GM11168 (cell line): ENCODE results near the gene SMIM32.

ENCODE experiments used
- in situ Hi-C: fragments of 300-500 bp; cut with MboI; formaldehyde crosslinking; loops from one replicate; pipeline ENCODE4 v1.12.0; 2022; ENCODE audit warnings: low sequenced_read_pairs; ENCODE audit not compliant: unreplicated experiment

SMIM32 gene

DNA sequence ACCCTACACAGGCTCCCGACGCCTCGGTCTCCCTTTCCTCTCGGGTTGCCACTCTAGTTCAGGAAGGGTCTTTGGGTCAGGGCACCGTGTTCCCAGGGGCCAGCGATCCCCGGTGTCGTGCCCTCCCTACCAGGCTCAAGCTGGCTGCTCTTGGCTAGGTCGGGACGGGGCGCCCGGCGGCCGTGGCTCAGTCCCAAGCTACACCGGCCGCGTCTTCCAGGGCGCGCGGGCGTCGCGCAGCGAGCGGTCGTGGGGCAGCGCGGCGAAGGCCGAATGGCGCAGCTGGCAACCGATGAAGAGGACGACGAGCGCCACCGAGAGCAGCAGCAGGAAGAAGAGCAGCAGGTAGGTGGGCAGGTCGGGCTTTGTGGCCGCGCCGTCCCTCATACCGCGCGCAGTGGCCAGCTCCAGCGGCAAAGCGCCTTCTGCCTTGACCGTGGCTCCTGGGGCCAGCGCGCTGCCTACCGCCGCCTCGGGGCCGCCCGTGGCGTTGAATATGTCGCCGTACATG is 892 bp downstream of the SMIM32 start:
- in situ Hi-C loops, result loop anchor here (25.0 kb wide), 1 partner anchor 230 kb away; the partner anchor contains the start of gene LECT2

DNA sequence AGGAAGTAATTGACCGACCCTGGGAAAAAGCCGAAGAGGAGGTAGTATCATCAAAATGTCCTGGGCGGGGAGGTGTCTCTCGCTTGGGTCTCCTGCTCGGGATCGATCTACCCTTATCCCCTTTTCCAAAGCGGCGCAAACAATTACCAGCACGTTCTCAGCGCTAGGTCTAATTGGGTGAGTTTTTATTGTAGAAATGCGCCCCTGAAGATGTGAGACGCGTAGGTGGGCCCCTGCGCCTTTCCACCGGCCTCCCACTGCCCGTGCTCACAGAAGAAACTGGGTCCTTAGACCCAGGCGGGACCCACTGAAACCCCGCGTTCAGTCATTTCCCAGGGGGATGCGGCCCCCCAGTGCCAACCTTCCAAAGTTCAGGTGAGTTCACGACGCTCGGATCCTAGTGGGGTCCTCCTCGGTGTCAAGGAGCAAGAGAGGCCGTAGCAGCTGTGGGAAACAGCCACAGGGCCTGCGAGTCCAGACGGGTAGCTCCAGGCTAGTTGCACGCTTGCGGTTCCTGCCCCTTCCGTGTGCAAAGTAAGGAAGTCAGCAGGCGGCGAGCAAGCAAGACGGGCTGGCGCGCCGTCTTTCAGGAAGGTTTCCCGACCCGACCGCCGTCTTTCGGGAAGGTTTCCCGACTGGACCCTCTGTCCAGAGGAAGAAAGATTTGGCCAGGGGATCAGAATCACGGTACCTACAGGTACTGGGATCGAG is 1.5 kb downstream of the SMIM32 start:
- in situ Hi-C loops, result loop anchor here (25.0 kb wide), 1 partner anchor 229 kb away; the partner anchor contains the start of gene LECT2

DNA sequence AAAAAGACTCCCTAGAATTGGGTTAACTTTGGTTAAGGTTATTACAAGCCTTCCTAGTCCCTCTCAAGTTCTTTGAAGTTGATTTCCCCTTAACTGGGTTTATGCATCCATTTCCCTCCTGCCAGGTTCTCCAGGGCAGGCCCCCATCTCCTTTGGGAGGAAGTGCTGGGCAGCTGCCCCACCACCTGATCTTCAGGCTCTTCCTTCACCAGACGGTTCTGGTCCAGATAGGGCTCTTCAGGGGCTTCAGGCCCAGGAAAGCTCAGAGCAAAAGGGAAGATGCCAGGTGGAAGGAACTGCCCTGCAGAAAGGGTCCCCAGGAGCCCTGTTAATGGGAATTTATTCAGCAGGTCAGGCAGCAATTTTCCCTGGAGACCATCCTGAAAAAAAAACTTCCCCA is 2.1 kb downstream of the SMIM32 start:
- in situ Hi-C loops, result loop anchor here (25.0 kb wide), 1 partner anchor 229 kb away; the partner anchor contains the start of gene LECT2

DNA sequence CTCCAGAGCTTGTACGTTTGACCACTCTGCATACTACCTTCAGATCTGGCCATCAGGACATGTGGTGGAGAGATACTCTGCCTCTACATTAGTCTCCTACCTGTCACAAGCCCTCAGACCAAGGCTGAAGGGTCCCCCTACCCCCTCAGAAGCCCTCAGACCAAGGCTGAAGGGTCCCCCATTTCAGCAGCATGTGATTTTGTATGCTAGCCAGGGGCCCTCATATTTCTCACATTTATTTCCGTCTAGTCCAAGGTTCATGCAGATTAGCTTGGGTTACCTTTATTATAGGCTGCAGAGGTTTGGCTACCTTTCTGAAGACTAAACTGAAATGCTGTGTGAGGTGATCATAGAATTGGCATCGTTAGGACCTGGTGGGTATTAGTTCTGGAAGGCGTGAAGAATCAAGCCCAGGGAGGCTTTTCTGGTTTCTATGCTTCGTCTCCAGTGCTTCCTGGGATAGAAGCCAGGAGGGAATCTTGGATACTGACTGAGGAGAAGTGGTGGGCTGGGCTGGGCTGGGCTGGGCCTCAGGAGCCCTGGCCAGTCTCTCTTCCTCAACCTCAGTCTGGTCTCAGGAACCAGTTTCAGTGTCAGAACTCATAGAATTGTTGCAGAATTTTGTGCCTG is 2.8 kb downstream of the SMIM32 start:
- in situ Hi-C loops, result loop anchor here (25.0 kb wide), 1 partner anchor 228 kb away; the partner anchor contains the start of gene LECT2

DNA sequence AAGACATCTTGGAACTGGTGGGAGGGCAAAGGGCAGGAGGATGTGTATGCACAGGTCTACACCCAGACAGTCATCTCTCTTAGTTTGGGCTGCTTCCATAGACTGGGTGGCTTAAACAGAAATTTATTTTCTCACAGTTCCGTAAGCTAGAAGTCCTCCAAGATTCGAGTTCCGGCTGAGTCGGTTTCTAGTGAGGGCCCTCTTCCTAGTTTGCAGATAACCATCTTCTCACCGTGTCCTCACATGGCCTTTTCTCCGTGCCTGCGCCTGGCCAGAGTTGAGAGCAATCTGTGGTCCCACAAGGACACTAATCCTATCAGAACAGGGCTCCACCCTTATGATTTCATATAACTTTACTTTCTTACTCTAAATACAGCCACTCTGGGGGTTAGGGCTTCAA is 4.1 kb downstream of the SMIM32 start:
- in situ Hi-C loops, result loop anchor here (25.0 kb wide), 1 partner anchor 227 kb away; the partner anchor contains the start of gene LECT2

DNA sequence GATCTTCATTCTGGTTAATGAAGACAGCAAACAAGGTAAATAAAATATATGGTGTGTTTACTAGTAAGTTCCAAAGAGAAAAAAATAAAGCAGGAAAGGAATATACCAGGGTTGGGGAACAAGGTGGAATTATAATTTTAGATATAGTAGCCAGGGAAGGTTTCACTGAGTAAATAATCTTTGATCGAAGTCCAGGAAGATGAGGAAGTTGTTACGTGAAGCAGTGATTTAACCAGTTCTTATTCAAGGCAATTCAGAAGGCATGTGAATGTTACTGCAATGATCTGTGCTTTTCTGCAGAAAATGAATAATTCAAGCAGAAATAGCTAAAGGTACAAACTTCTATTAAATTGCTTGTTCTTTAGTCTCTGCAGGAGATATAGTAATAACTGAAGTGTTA is 6.2 kb downstream of the SMIM32 start:
- in situ Hi-C loops, result loop anchor here (25.0 kb wide), 1 partner anchor 224 kb away; the partner anchor contains the start of gene LECT2

DNA sequence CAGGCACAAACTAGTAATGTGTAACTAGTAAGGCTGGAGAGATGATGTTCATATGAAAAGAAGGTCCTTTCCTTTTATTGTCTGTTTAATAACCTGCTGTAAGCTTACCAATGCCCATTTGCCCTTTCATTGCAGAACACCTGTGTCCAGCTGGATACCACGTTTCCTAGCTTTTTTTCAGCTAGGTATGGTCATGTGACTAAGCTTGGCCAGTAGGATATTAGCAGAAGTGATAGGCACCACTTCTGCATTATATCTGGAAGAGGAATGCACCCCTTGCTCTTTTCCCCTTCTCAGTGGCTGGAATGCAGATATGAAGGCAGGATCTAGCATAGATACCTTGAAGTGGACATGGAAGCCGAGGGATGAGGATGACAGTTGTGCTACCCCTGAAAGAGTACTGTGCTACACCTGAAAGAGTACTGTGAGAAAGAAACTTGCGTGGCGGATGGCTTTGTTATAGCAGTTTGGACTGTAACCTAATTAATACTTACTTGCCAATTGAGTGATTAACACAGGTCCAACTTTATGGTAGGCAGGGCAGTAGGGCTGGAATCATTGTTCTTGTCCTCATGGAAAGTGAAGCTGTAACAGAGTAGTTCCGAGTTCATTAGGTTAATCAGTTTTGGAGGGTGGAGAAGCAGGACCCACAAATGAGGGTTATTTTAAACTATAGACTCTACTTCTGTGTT is 6.8 kb downstream of the SMIM32 start:
- in situ Hi-C loops, result loop anchor here (25.0 kb wide), 1 partner anchor 224 kb away; the partner anchor contains the start of gene LECT2

DNA sequence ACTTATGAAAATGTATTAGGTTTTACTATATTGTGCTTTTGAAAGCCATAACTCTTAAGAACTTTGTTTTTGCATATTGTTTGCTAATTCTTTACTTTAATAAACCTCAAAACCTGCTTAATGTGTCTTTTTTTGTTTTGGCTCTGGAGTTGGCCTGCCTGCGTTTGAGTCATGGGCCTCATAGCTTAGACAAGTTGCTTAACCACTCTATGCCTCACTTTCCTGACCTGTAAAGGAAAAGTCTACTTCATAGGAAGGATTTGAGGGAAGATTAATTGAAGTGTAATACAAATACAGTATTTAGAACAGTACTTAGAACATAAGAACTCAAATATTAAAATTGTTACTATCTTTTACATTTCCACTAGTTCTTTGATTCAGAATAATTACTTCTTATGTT is 10.3 kb downstream of the SMIM32 start:
- in situ Hi-C loops, result loop anchor here (25.0 kb wide), 1 partner anchor 220 kb away; the partner anchor contains the start of gene LECT2

DNA sequence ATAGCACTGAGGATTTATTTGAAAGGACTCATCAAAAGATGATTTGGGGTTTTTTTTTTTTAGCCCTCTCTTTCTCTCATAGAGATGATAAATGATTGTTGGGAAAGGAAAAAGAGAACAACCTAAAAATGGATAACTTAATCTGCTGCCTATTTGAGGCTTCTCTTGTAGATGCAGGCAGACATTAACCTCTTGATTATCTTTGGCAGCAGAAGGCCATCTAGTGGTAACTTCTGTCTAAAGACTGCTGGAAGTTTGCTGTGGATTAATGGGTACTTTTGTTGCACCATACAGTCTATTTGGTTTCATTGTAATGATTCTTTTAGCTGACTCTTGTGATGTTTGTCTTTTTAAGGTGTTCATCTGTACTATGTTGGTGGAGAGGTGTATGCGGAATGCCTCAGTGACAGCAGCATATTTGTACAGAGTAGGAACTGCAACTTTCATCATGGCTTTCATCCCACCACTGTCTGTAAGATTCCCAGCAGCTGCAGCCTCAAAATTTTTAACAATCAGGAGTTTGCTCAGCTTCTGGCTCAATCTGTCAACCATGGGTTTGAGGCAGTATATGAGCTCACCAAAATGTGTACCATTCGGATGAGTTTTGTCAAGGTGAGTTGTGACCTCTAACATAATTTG is 18.8 kb downstream of the SMIM32 start:
- in situ Hi-C loops, result no loop called here

DNA sequence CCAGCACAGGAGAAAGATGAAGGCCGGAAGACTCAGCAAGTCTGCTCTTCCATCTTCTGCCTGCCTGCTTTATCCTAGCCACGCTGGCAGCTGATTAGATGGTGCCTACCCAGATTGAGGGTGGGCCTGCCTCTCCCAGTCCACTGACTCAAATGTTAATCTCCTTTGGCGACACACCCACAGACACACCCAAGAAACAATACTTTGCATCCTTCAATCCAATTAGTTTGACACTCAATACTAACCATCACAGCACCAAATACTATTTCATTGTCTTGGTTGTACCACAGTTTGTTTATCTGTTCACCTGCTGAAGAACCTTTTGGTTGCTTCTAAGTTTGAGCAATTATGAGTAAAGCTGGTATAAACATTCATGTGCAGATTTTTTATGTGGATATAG is 23.7 kb downstream of the SMIM32 start:
- in situ Hi-C loops, result no loop called here

DNA sequence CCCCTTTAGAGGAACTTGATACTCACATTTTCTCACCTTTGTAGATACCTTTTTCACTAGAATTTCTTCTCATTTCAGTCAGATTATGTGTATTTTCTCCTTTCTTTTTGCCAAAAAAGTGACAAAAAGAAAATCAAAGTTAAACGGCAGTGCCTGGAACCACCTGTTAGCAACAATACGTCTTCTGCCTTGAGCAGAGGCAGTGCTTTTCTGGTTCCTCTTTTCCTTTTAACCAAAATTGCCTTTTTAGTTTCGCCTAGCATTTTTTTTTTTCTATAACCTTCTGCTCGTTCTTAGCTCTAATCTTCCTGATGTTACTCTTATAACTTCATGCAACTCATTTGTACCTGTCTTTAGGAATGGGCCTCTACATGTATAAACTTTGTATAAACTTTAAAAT is 26.1 kb downstream of the SMIM32 start:
- in situ Hi-C loops, result no loop called here

DNA sequence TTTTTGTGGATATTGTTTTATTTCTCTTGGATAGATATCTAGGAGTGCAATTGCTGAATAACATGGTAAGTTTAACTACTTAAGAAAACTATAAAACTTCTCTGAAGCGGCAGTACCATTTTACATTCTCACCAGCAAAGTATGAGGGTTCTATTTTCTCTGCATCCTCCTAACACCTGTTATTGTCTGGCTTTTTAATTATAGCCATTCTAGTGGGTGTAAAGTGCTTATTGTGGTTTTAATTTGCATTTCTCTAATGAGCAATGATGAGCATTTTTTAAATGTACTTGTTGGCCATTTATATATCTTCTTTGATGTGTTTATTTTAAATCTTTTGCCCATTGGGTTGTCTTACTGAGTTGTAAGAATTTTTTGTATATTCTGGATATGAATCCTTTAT is 28.7 kb downstream of the SMIM32 start:
- in situ Hi-C loops, result no loop called here

DNA sequence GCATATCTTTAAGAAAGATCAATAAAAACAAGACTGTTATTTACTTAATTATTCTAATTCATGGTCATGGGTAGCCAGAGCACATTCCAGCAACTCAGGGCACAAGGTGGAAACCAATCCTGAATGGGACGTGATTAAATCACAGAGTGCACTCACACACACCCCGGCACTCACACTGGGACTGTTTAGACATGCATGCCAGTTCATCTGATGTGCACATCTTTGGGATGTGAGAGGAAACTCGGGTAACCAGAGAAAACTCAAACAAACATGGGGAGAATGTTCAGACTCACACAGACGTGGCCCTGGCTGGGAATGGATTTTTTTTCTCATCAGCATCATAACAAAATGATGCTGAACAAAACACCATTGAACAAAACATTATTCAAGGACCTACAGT is 31.0 kb downstream of the SMIM32 start:
- in situ Hi-C loops, result no loop called here

DNA sequence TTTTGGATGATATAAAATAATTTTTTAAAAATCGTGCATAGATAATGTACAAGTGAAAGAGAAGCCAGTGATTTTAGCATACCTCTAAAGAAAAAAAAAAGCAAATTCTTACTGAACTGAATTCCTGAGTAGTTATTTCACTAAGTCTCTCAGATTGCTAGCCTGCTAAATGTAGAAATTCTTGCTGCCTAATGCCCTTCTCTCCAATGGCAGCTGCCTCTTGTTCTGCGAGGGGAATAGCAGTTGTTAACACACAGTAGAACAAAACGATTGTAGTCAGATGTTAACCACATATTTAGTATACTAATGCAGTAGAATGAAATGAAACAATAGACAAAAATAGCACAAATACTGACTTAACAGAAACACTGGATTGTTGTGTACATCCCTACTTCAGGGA is 33.5 kb downstream of the SMIM32 start:
- in situ Hi-C loops, result no loop called here

DNA sequence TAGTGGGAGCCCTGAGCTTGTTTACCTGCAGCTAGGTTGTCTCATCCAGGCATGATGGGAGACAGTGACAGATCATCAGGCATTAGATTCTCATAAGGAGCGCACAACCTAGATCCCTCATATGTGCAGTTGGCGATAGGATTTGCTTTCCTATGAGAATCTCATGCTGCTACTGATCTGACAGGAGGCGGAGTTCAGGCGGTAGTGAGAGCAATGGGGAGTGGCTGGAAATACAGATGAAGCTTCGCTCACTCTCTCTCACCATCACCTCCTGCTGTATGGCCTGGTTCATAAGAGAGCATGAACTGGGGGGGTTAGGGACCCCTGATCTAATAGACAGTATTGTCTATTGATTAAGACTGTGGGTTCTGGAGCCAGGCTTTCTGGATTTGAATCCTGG is 35.4 kb downstream of the SMIM32 start:
- in situ Hi-C loops, result no loop called here

DNA sequence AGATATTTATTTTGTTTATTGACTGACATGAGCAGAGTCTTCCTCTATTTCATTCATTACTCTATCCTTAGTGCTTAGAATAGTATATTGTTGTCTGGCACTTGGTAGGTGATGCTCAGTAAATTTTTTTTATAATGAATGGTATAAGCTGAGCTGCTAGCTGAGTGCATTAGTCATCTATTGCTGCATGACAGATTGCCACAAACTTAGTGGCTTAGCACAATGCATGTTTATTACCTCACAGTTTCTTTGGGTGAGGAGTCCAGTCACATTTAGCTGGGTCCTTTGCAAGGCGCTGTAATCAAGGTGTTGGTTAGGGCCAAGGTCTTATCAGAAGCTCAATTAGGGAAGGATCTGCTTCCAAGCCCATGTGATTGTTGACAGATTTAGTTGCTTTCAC is 37.2 kb downstream of the SMIM32 start:
- in situ Hi-C loops, result no loop called here

DNA sequence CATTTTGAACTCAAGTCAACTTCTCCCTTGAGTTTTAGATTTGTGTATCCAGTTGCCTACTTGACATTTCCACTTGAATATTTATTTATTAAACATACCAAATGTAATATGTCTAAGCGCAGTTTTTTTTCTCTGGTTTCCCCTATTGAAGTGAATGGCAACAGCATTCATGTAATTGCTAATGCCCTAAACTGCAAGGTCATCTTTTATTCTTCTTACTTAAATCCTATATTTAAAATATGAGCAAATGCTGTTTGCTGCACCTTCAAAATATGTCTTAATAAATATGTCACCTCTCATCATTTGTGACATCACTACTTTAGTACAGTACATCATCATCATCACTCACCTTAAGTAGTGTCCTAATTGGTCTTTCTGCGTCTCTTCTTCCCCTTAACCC is 37.9 kb downstream of the SMIM32 start:
- in situ Hi-C loops, result no loop called here

DNA sequence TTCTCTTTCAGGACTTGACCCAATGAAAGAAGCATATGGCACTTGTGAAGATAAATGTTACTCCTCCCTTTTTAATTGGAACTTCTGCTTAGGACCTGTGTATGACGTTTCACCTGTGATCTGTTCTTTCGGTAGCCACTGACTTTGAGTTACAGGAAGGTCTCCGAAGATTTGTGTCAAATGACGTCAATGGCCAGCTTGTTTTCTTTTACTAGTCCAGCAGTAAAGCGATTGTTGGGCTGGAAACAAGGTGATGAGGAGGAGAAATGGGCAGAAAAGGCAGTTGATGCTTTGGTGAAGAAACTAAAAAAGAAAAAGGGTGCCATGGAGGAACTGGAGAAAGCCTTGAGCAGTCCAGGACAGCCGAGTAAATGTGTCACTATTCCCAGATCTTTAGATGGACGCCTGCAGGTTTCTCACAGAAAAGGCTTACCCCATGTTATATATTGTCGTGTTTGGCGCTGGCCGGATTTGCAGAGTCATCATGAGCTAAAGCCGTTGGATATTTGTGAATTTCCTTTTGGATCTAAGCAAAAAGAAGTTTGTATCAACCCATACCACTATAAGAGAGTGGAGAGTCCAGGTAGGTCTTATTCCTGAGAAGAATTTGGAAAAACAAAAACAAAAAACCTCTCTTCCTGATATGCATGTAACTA is 39.3 kb downstream of the SMIM32 start:
- in situ Hi-C loops, result no loop called here

DNA sequence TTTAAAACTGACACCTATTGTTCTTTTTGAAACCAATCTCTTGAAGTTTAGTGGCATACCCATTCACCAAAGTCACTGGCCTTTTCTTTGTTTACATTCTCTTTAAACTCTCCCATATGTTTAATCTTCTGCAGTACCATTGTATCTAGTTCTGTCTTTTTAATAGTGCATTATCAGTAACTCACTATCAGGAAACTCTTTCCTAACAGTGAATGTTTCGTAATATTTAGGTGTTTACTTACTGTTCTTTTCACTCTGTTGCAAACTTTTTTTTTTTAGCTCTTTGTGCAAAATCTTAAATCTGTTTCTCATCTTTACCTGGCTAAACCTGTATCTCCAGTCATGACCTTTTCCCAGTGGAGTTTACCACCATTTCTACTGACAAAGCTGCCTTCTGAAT is 43.1 kb downstream of the SMIM32 start:
- in situ Hi-C loops, result no loop called here

DNA sequence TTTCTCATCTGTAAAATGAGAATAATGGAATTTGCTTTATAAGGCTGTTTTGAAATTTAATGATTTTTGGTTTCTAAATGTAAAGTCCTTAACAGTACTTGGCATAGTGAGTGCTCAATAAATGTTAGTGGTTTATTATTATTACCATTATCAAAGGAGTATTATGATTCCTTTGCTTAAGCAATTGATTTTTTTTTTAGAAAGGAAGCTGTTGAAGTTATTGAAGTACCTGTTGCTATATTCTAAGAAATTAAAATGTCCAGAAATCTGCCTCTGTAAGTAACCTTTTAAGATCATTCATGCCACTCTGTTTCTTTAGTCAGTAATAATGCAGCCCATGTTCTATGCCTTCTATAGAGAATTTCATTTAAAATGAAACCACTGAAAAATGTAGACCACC is 45.3 kb downstream of the SMIM32 start:
- in situ Hi-C loops, result no loop called here
